AG04449 (cell line): ENCODE data around the gene EEPD1.

Experiments
- CTCF ChIA-PET: fragments of 350-600 bp; formaldehyde crosslinking; extraction: SDS; loops from one replicate; lab custom pipeline; 2021; ENCODE audit warnings: antibody characterized with exemption; lab: Yijun Ruan, JAX
- POLR2A ChIA-PET: fragments of 400-600, 350-600 bp; formaldehyde crosslinking; extraction: SDS; loops from one replicate; lab custom pipeline; 2020; ENCODE audit warnings: antibody characterized with exemption, inconsistent platforms; lab: Yijun Ruan, JAX
- DNase-seq: peaks from one replicate; pipeline ENCODE4 v3.0.0-alpha.2; 2010; ENCODE audit warnings: low read depth, low spot score
- H3K4me3 ChIP-seq: 2 replicates; pipeline ENCODE4 v1.5.1; 2011; ENCODE audit warnings: low read depth, mild to moderate bottlenecking, control low read depth, low read length
- TF ChIP-seq, protein P1 (sequence below): IDR thresholded peaks from one replicate; pipeline ENCODE4 v1.5.1; 2011; ENCODE audit warnings: mild to moderate bottlenecking, moderate library complexity, low read length, control low read depth, inconsistent platforms; ENCODE audit not compliant: insufficient read depth; ENCODE audit errors: missing control alignments

Gene EEPD1

DNA sequence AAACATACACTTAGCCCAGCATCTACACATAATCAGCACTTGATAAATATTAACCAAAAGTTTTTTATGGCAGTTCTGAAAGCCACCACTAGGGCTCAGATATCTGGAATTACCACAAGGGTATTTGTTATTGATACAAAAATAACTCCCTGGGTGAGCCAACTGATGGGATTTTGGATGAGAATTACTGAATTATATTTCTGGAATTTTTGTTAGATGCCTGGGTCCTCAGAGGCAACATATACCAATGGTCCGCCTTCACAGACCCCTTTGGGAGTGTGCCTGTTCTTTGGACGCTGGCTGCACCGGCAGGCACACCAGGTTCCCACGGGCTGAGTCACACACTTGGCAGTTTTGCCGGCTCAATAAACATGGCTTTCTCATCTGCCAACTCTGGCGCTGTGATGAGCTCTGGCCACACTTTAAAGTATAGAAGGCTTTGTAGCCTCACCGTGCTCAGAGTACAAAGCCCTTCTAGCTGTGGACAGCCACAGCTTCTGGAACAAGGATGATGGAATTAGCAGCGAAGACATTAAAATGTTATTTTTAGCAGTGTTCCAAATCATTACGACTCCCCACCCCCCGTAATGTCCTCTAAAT, 24.5 kb upstream of the EEPD1 start:
- no peak overlapping the region for H3K4me3 ChIP-seq
- TF ChIP-seq, protein P1, sequence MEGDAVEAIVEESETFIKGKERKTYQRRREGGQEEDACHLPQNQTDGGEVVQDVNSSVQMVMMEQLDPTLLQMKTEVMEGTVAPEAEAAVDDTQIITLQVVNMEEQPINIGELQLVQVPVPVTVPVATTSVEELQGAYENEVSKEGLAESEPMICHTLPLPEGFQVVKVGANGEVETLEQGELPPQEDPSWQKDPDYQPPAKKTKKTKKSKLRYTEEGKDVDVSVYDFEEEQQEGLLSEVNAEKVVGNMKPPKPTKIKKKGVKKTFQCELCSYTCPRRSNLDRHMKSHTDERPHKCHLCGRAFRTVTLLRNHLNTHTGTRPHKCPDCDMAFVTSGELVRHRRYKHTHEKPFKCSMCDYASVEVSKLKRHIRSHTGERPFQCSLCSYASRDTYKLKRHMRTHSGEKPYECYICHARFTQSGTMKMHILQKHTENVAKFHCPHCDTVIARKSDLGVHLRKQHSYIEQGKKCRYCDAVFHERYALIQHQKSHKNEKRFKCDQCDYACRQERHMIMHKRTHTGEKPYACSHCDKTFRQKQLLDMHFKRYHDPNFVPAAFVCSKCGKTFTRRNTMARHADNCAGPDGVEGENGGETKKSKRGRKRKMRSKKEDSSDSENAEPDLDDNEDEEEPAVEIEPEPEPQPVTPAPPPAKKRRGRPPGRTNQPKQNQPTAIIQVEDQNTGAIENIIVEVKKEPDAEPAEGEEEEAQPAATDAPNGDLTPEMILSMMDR = peak; percentile 37
- peak; percentile 47 for DNase-seq
- CTCF ChIA-PET = interaction anchor here (0.6 to 1.3 kb wide), 19 partner anchors 9 to 190 kb away, joined by 3 to 11 read pairs (median 3); no protein-coding TSS in a partner anchor
- POLR2A ChIA-PET = no interaction called here

DNA sequence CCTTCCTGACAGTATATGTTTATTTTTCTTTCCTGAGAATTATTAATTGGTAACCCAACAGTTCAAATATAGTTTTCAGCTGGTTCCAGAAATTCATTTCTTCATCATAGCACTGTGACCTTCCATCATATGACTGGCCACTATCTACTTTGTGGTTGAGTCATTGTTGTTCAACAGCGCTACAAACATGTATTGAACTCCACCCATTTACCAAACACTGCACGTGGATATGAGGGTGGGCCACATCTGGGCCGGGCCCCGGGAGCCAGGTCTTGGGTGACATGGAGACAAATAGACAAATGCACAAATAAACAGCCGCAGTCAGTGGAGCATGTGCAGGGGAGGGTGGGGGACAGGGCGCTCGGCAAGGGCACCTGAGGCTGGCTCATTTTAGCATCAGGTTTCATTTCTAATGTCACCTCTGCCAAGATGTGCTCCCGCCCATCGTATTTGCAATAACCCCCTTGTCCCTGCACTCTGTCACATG, 24.0 kb upstream of the EEPD1 start:
- no peak for DNase-seq
- TF ChIP-seq, protein P1 = no peak
- H3K4me3 ChIP-seq = no peak overlapping the region
- POLR2A ChIA-PET = no interaction called here
- CTCF ChIA-PET = interaction anchor here (0.6 to 1.3 kb wide), 19 partner anchors 8 to 190 kb away, joined by 3 to 11 read pairs (median 3); no protein-coding TSS in a partner anchor

DNA sequence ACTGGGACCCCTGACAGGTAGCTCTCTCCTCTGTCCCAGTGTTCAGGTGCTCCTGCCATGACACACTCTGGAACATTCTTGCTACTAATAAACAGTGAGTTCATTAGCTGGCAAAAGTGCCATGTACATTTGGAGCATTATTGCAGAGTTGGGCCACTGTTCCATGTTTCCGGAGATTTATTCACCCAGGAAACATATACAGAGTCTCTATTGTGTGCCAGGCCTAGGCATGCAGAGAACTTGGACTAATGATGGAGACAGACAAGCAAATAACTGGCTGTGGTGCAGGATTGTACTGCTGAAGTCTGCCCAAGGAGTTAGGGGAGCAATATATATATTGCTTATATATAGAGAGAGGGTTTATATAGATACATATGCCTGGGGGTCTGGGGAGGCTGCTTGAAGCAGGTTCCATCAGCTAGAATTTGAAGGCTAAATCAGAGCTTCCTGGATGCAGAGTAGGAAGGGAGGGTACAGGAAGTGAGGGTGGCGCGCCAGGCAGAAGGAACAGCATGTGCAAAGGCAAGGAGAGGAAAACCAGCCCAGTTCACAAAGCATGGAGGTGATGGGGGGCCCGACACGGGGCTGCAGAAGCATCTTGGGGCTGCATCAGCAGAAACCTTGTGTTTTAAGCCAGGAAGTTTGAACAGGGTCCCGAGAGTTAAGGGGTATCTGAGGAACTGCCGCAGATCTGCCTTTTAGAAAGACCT, 22.7 kb upstream of the EEPD1 start:
- ChIA-PET POLR2A (no interaction called here), CTCF (interaction anchor here (0.9 to 1.0 kb wide), 2 partner anchors 13 to 20 kb away, joined by 3 read pairs; no protein-coding TSS in a partner anchor)
- no peak for DNase-seq
- TF ChIP-seq, protein P1 = no peak
- H3K4me3 ChIP-seq = no peak overlapping the region

DNA sequence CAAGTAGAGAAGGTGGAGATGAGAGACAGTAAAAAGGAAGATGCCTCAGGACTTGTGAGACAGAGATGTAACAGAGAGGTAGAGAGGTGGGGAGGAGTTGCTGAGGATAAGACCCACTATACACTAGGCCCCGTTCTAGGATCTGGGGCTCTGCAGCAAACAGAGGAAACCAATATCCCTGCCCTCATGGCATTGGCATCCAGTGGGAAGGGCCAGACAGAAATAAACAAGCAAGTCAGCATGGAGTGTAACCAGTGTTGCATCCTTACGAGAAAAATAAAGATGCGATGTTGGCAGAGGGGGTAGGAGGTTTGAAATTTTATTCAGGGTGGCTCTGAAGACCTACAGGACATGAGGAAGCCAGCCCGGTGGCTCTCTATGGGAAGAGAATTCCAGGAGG, 22.0 kb upstream of the EEPD1 start:
- CTCF ChIA-PET = interaction anchor here (0.9 to 1.4 kb wide), 4 partner anchors 10 to 161 kb away, joined by 3 read pairs; no protein-coding TSS in a partner anchor
- POLR2A ChIA-PET = no interaction called here

DNA sequence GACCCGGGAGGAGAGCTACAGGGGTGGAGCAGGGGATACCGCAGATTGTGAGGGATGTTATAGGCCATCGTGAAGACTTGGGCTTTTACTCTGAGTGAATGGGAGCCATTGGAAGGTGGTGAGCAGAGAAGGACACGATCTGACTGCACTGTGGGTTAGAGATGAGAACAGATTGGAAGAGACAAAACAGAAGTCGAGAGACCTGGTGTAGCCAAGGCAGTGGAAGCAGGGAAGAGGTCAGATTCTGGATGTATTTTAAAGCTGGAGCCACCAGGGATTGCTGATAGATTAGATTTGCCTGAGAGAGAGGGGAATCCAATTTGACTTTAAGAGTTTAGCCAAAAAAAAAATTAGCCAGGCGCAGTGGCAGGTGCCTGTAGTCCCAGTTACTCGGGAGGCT, 21.6 kb upstream of the EEPD1 start:
- no peak overlapping the region for H3K4me3 ChIP-seq
- POLR2A ChIA-PET = no interaction called here
- CTCF ChIA-PET = interaction anchor here (1.0 to 1.4 kb wide), 3 partner anchors 11 to 161 kb away, joined by 3 read pairs; no protein-coding TSS in a partner anchor
- no peak for DNase-seq
- TF ChIP-seq, protein P1 = no peak

More for the DNA sequence above, 22.0 kb upstream of the EEPD1 start:
- no peak for DNase-seq
- H3K4me3 ChIP-seq = no peak overlapping the region
- TF ChIP-seq, protein P1 = no peak

DNA sequence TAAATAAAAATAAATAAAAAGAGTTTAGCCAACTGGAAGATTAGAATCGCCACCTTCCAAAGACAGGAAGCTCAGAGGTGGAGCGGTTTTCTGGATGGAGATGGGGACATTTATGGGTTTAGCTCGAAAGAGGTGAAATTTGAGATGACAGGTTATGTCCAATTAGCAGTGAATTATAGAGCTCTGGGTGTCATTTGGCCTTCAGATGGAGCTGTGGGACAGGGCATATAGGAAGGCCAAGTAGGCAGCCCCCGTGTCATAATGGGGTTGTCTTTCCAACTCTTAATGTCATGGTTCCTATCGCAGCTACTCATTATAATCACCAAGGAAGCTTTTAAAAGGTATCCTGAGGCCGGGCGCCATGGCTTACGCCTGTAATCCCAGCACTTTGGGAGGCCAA, 21.0 kb upstream of the EEPD1 start:
- TF ChIP-seq, protein P1 = no peak
- no peak for DNase-seq
- ChIA-PET CTCF (interaction anchor here (1.0 to 1.4 kb wide), 3 partner anchors 11 to 160 kb away, joined by 3 read pairs; no protein-coding TSS in a partner anchor), POLR2A (no interaction called here)
- H3K4me3 ChIP-seq = no peak overlapping the region
